Fibroblast of mammary gland (primary cell): ENCODE results near the gene SPTBN5.

Experiments
- DNase-seq: peaks from one replicate; pipeline ENCODE4 v3.0.0-alpha.2; 2010; ENCODE audit warnings: low read depth
- H3K4me3 ChIP-seq: 2 replicates; pipeline ENCODE4 v1.5.1; 2011; ENCODE audit warnings: low read depth, mild to moderate bottlenecking, low read length, moderate library complexity; ENCODE audit not compliant: control insufficient read depth
- TF ChIP-seq, protein P1 (sequence below): conservative IDR thresholded peaks from 2 replicates; pipeline ENCODE4 v1.5.1; 2011; ENCODE audit warnings: low read depth, low read length, inconsistent platforms; ENCODE audit not compliant: control insufficient read depth, insufficient read depth

Gene SPTBN5

DNA sequence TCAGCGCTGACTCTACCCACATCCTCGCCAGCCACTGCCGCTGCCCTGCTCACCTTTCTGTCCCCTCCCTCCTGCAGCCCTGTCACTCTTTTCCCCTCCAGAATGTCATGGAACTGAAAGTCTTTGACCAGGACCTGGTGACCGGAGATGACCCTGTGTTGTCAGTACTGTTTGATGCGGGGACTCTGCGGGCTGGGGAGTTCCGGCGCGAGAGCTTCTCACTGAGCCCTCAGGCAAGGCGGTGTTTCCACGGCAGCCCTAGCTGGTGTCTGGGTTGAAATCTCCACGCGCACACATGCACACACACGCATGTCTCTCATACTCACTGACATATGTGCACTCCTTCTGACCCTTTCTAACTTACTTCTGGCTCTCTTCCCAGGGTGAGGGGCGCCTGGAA lies 53.2 kb downstream of the SPTBN5 start:
- DNase-seq, result no peak
- TF ChIP-seq, protein P1, sequence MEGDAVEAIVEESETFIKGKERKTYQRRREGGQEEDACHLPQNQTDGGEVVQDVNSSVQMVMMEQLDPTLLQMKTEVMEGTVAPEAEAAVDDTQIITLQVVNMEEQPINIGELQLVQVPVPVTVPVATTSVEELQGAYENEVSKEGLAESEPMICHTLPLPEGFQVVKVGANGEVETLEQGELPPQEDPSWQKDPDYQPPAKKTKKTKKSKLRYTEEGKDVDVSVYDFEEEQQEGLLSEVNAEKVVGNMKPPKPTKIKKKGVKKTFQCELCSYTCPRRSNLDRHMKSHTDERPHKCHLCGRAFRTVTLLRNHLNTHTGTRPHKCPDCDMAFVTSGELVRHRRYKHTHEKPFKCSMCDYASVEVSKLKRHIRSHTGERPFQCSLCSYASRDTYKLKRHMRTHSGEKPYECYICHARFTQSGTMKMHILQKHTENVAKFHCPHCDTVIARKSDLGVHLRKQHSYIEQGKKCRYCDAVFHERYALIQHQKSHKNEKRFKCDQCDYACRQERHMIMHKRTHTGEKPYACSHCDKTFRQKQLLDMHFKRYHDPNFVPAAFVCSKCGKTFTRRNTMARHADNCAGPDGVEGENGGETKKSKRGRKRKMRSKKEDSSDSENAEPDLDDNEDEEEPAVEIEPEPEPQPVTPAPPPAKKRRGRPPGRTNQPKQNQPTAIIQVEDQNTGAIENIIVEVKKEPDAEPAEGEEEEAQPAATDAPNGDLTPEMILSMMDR, result no peak
- H3K4me3 ChIP-seq, result no peak overlapping the region

DNA sequence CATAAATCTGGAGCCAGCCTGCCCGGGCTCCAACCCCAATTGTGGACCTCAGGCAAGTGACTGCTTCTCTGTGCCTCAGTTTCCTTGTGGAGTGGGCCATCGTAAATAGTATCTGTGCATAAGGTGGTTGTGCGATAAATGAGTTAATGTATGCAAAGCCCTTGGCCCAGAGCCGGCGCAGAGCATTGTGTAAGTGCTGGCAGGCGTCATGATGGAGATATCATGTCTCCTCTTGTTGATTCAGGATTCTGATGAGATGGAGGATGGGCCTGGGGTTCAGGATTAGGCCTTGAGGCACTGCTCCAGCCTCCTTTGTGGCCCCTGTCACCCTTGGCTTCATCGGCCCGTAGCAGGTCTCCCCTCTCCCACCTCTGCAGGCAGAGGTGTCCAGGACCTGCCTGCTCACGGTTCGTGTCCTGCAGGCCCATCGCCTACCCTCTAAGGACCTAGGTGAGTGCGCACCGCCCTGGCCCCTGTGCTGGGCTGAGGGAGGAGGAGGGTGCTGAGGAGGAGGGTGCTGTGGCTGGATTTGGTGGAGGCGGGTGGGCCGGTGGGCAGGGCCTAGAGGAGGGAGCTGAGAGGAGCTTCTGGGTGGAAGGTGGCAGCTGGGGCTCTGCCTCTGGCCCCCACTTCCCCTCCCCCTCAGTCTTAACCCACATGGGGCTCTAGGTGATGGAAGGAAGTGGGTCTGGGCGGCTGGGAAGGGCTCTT lies 53.9 kb downstream of the SPTBN5 start:
- H3K4me3 ChIP-seq, result no peak overlapping the region
- no peak for DNase-seq

DNA sequence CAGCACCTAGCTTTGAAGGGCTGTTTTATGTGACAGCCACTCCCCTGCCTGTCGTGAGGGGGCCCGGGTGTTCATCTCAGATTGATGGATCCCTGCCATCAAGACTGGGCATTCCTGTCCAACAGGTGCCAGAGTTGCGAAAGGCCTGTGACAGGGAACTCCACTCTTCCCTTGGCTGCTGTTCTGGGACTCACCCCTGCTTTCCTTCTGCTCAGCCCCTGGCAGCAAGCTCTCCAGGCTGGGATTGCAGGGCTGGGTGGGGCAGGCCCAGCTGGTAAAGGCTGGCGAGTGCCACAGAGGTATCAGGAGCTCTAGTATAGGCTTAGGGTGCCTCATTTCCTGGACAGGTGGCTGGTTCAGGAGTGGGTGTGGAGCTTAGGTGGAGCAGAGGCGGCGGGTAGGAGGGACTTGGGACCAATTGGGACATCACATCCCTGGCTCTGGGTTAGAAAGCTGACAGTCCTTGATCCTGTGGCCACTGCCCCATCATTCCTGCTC lies 55.4 kb downstream of the SPTBN5 start, which contains the start of gene PLA2G4B:
PLA2G4B (plus strand) TSS at position 448 of the 498 bp plus-strand sequence. CDS start 67 bp downstream, outside the sequence.
- no peak for DNase-seq
- TF ChIP-seq, protein P1, result no peak
- H3K4me3 ChIP-seq, result no peak within 1 kb of the TSS

More for the DNA sequence above, 53.9 kb downstream of the SPTBN5 start:
- TF ChIP-seq, protein P1, result no peak

DNA sequence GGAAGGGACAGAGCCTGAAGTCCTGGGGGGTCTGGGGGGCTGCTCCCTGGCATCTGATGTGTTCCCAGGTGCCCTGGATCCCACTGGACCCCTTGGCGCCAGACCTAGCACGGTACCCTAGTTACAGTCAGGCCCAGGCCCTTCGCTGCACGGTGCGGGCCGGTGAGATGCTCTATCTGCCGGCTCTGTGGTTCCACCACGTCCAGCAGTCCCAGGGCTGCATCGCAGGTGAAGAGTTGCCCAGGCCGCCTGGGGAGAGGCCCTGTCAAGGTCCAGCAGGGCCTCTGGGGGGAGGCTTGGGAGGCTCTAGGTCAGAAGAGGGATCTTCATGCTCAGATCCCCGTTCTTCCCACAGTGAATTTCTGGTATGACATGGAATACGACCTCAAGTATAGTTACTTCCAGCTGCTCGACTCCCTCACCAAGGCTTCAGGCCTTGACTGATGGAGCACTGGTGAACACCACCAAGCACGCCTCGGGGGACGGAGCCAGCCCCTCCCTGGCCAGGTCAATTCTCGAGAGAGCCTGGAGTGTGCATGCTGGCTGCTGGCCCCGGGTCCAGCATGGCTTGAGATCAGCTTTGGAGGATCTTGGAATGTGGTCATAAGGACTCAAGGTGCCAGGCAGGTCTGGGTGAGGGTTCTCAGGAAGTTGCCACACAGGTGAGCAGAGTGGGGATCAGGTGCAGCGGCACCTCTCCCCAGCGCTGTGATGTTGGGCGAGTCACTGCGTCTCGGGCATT lies 57.0 kb downstream of the SPTBN5 start:
- no peak overlapping the region for H3K4me3 ChIP-seq
- TF ChIP-seq, protein P1, result no peak
- DNase-seq, result no peak

DNA sequence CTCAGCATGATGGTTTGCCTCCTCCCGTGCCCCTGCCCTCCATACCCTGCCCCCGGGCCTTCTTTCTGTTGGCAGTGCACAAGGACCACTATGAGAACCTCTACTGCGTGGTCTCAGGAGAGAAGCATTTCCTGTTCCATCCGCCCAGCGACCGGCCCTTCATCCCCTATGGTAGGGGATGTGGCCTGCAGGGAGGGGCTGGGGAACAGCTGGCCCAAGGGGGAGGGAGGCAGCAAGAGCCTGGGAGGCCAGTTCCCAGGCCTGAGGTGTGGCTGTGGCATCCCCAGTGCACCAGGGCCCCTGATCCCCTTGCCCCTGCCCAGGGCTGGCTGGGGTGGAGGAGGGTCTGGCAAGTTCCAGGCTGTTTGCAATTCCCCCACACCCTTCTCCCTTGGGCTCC lies 57.8 kb downstream of the SPTBN5 start:
- TF ChIP-seq, protein P1, result no peak
- H3K4me3 ChIP-seq, result no peak overlapping the region
- no peak for DNase-seq

DNA sequence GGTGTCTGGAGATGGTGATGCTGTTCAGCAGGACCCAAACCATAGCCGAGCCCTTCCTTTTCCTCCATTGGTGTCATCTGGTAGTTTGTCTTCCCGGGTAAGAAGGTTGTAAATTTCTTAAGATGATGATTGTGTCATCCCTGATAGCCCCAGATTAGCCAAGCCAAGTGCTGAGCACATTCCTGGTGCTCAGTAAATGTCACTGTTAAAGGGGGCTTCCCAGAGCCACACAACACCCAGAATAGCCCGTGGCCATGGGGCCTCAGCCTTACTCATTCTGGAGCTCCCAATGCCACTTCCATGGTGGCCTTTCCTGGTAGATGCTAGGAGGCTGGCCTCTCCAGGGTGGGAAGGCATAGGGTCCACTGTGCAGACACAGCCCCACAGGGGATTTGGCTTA lies 59.8 kb downstream of the SPTBN5 start:
- TF ChIP-seq, protein P1, result no peak
- no peak for DNase-seq
- H3K4me3 ChIP-seq, result no peak overlapping the region
